CD4-positive, CD25-positive, alpha-beta regulatory T cell (primary cell): ENCODE results near the gene EEF1E1. TPM values are rescaled to one million over a fixed set of nuclear protein-coding genes. Genes with fewer than 3 reads are reported as not detected.

ENCODE experiments used
- ATAC-seq, 2 donors: fragments of 150-1000 bp; cut with Tn5 transposase; one replicate each; pipeline ENCODE4 v1.10.0; 2021; ENCODE audit warnings: low read depth in 2 of 2, moderate number of reproducible peaks in 2 of 2, moderate library complexity in 1 of 2
- DNase-seq, 3 donors: peaks; one replicate each; pipeline versions ENCODE4 v3.0.0 to v3.0.0-alpha.2; 2012 to 2022; ENCODE audit warnings: mixed read lengths in 1 of 3
- H3K27ac ChIP-seq: one replicate; pipeline ENCODE4 v1.7.0; 2013; ENCODE audit warnings: mild to moderate bottlenecking, low read length; ENCODE audit not compliant: insufficient read depth, poor library complexity, severe bottlenecking
- H3K27me3 ChIP-seq: one replicate; pipeline ENCODE4 v1.7.0; 2013; ENCODE audit warnings: low read length; ENCODE audit not compliant: control insufficient read depth, insufficient read depth
- H3K36me3 ChIP-seq: one replicate; pipeline ENCODE4 v1.7.0; 2013; ENCODE audit warnings: mild to moderate bottlenecking, low read length, moderate library complexity; ENCODE audit not compliant: control insufficient read depth, insufficient read depth
- H3K4me1 ChIP-seq: 2 replicates; pipeline ENCODE4 v1.7.0; 2013; ENCODE audit warnings: mild to moderate bottlenecking, low read length; ENCODE audit not compliant: insufficient read depth, control insufficient read depth, poor library complexity, severe bottlenecking
- H3K4me3 ChIP-seq: one replicate; pipeline ENCODE4 v1.7.0; 2013; ENCODE audit warnings: low read depth, mild to moderate bottlenecking, low read length, moderate library complexity
- H3K9me3 ChIP-seq, 2 experiments: 1 replicate in 1 of 2; 2 replicates in 1 of 2; pipeline ENCODE4 v1.7.0; 2013; ENCODE audit warnings: low read length in 2 of 2, mild to moderate bottlenecking in 1 of 2, moderate library complexity in 1 of 2; ENCODE audit not compliant: control insufficient read depth in 2 of 2
- H3K27ac Mint-ChIP-seq, 3 donors: one replicate each; pipeline ENCODE4 v1.8.0; 2020 to 2022; ENCODE audit warnings: mild to moderate bottlenecking in 3 of 3, mixed read lengths in 3 of 3, moderate library complexity in 2 of 3
- H3K27me3 Mint-ChIP-seq: one replicate; pipeline ENCODE4 v1.8.0; 2022; ENCODE audit warnings: mild to moderate bottlenecking, mixed read lengths
- H3K36me3 Mint-ChIP-seq: one replicate; pipeline ENCODE4 v1.8.0; 2020; ENCODE audit warnings: mixed read lengths
- H3K4me1 Mint-ChIP-seq, 4 donors: one replicate each; pipeline ENCODE4 v1.8.0; 2020 to 2022; ENCODE audit warnings: mixed read lengths in 4 of 4, mild to moderate bottlenecking in 1 of 4
- H3K4me3 Mint-ChIP-seq, 4 donors: one replicate each; pipeline ENCODE4 v1.8.0; 2020 to 2022; ENCODE audit warnings: mild to moderate bottlenecking in 4 of 4, mixed read lengths in 4 of 4, moderate library complexity in 3 of 4
- H3K9me3 Mint-ChIP-seq, 7 donors: one replicate each; pipeline ENCODE4 v1.8.0; 2020 to 2022; ENCODE audit warnings: mixed read lengths in 7 of 7, mild to moderate bottlenecking in 3 of 7, moderate library complexity in 2 of 7
- polyA plus RNA-seq, 4 donors: library from polyadenylated mRNA; unstranded; fragments of 300-500 nt; fragmentation: Illumina TruSeq; gene quantifications; one replicate each; pipeline ENCODE4 v1.2.3, GENCODE V29; 2021
- total RNA-seq: library from RNA; stranded (reverse); gene quantifications from one replicate; pipeline ENCODE4 v1.2.3, GENCODE V29; 2022

EEF1E1 gene
- total and polyA plus RNA-seq, 5 donors from 2014 or later, result 13.1 to 68.9 (median 59.1) TPM

DNA sequence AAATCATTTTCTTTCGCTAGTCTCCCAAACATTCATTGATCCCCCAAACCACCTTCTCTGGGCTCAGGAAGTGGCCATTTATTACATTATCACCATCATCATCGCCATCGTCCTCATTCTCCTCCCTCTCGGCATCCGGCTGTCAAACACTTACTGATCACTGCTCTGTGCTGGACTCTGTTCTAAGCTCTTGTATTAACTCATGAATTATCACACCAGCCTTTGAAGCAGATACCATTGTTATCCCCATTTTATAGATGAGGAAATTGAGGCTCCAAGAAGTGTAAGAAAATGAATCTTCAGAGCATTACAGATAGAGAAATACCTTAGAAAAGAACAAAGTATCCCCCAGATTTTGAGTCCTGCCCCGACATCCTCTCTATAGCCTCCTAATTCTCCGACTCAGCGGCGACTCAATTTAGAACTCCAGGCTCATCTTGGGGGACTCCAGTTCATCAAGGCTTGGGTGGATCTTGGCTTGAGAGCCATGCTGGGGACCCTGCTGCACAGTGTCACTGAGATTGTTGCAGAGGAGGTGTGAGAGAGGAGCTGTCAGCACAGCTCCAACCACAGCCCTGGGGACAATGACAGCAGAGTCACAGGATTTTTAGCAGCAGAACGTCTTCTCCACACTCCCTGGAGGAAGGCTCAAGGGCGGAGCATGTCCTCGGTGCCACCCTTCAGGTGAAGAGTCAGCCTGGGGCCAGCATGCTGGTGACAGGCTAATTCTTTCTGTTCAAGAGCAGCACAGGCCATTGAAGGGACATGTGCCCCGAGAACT lies 6.6 kb upstream of the EEF1E1 start:
- H3K4me1 Mint-ChIP-seq, result no peaks in the 10 kb centered on the region
- Histone ChIP-seq H3K27ac (no peak overlapping the region), H3K27me3 (peaks cover 15% of the 10 kb centered on the region), H3K9me3 (no peaks in the 10 kb centered on the region), H3K36me3 (no peaks in the 10 kb centered on the region), H3K4me1 (no peaks in the 10 kb centered on the region), H3K4me3 (no peak overlapping the region)
- ATAC-seq (no peak), DNase-seq (no peak)
- no peaks in the 10 kb centered on the region for H3K36me3 Mint-ChIP-seq
- H3K9me3 Mint-ChIP-seq, result peaks cover 0 to 3% (median 0%) of the 10 kb centered on the region in 7 donors
- H3K27me3 Mint-ChIP-seq, result peaks cover 17% of the 10 kb centered on the region
- H3K27ac Mint-ChIP-seq, result no peak overlapping the region
- no peak overlapping the region for H3K4me3 Mint-ChIP-seq

DNA sequence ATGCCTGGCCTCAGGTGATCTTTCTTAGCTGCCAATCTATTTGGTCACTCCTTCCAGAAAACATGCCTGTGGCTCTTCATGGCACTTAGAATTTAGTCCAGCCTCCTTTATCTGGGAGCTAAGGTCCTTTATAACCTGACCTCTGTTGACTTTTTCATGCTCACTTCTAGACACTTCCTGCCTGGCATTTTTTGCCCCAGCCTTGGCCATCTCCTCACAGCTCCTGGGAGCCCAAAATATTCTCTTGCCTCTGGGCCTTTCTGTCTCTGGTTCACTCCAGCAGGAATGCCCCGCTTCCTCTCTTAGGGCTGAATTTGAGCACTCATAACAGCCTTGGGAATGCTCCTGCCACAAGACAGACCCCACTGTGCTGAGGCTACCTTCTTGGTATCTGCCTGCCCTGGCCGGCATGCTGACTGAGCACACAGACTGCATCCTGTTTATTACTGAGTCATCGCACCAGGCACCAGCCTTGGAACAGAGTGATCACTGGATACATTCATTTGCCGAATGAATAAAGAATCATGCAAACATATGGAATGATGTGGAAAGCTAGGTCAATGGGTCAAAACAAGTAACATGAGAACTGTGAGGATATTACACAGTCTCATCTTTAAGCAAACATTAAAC lies 5.8 kb upstream of the EEF1E1 start:
- H3K4me3 Mint-ChIP-seq, result no peak overlapping the region
- H3K27ac ChIP-seq, result no peak overlapping the region
- no peaks in the 10 kb centered on the region for H3K36me3 Mint-ChIP-seq
- H3K4me3 ChIP-seq, result no peak overlapping the region
- H3K36me3 ChIP-seq, result no peaks in the 10 kb centered on the region
- H3K27me3 ChIP-seq, result peaks cover 15% of the 10 kb centered on the region
- no peaks in the 10 kb centered on the region for H3K4me1 ChIP-seq
- no peaks in the 10 kb centered on the region for H3K9me3 ChIP-seq
- H3K27ac Mint-ChIP-seq, result no peak overlapping the region
- no peak for ATAC-seq
- DNase-seq, result no peak
- peaks cover 17% of the 10 kb centered on the region for H3K27me3 Mint-ChIP-seq
- no peaks in the 10 kb centered on the region for H3K4me1 Mint-ChIP-seq
- peaks cover 0 to 3% (median 0%) of the 10 kb centered on the region in 7 donors for H3K9me3 Mint-ChIP-seq

DNA sequence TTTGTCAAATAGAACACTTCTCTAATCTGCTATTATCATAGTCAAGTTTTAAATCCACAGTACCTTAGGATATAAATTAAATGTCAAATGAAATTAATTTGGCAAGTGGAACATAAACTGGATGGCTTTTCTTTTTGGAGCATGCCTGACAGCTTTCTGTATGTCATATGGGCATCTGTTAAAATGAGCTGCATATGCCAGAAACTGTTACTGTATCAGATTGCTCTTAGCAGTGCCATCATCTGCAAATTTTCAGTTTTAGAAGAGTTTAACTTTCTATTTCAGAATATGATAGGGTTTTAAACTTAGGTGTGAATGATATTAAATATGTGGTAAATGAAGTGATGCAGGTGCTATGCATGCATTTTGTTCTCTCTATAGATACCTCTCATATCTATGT lies 3.4 kb upstream of the EEF1E1 start:
- no peaks in the 10 kb centered on the region for H3K36me3 Mint-ChIP-seq
- peaks cover 24% of the 10 kb centered on the region for H3K27me3 Mint-ChIP-seq
- peaks cover 9% of the 10 kb centered on the region for H3K4me1 ChIP-seq
- ATAC-seq, result no peak
- no peak overlapping the region for H3K4me3 ChIP-seq
- H3K4me1 Mint-ChIP-seq, result peaks cover 8 to 20% (median 14%) of the 10 kb centered on the region in 4 donors
- H3K9me3 Mint-ChIP-seq, result peaks cover 0 to 3% (median 0%) of the 10 kb centered on the region in 7 donors
- no peak overlapping the region for H3K27ac Mint-ChIP-seq
- no peaks in the 10 kb centered on the region for H3K9me3 ChIP-seq
- H3K27me3 ChIP-seq, result peaks cover 9% of the 10 kb centered on the region
- DNase-seq, result no peak
- no peak overlapping the region for H3K27ac ChIP-seq
- H3K4me3 Mint-ChIP-seq, result no peak overlapping the region
- no peaks in the 10 kb centered on the region for H3K36me3 ChIP-seq

DNA sequence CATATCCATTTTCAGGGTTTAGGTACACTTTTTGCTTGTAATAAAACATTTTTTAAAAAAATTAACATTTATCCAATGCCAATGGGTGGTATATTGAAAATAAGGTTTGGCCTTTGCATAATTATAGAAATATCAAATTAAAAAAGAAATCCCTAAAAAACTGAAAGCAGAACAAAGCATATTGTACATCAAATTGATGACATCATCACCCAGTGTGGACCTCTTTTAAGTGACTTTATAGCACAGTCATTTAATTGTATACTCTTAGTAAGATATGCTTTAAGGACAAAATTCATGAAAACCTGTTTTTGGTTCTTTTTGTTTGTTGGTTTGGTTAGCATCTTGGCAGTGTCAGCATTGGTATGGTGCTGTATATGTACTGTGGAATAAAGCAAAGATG lies 1.4 kb upstream of the EEF1E1 start:
- peaks cover 19% of the 10 kb centered on the region for H3K27me3 Mint-ChIP-seq
- no peaks in the 10 kb centered on the region for H3K36me3 ChIP-seq
- DNase-seq (no peak), ATAC-seq (no peak)
- H3K27ac ChIP-seq, result no peak overlapping the region
- no peak overlapping the region for H3K4me3 ChIP-seq
- peak overlapping the region in 1 of 4 donors; percentile 27 for H3K4me3 Mint-ChIP-seq
- H3K27ac Mint-ChIP-seq, result no peak overlapping the region
- no peaks in the 10 kb centered on the region for H3K36me3 Mint-ChIP-seq
- no peaks in the 10 kb centered on the region for H3K9me3 ChIP-seq
- H3K27me3 ChIP-seq, result peaks cover 9% of the 10 kb centered on the region
- peaks cover 15 to 36% (median 22%) of the 10 kb centered on the region in 4 donors for H3K4me1 Mint-ChIP-seq
- peaks cover 9% of the 10 kb centered on the region for H3K4me1 ChIP-seq
- H3K9me3 Mint-ChIP-seq, result peaks cover 0 to 3% (median 0%) of the 10 kb centered on the region in 7 donors

DNA sequence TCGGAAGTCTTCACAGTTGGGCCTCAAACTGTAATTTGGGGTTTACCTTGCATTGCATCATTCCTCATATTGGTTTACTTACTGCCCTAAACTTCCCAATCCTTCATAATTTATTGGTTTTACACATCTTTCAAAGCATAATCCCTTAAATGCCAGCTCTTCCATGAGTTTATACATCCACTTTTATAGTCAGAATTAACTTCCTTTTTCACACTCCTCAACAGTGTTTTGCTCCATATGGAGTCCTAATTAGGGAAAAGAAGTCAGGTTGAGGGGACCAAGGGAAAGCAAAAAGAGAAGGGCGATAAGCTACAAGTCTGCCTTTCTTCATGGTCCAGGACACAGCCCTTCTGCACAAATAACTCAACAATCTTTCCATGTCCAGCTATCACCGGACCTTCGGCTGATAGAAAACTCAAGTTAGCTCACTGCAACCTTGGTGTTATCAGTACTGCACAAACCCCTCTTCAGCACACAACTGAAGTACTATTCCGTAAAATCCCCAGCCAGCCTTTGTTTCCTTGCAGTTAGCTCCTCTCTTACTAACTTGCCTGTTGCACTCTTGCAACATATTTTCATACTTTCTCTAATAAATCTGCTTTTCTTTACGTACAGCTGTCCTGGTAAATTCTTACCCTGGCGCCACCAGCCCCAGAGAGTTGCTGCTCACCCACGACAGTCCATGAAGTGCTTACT lies 2.0 kb downstream of the EEF1E1 start:
- peak overlapping the region in 2 of 4 donors; percentile 26 to 73 for H3K4me3 Mint-ChIP-seq
- ATAC-seq, result no peak
- peaks cover 24 to 43% (median 25%) of the 10 kb centered on the region in 4 donors for H3K4me1 Mint-ChIP-seq
- H3K36me3 Mint-ChIP-seq, result peaks cover 11% of the 10 kb centered on the region
- Histone ChIP-seq H3K4me1 (peaks cover 9% of the 10 kb centered on the region), H3K4me3 (no peak overlapping the region), H3K27ac (no peak overlapping the region), H3K9me3 (no peaks in the 10 kb centered on the region), H3K27me3 (no peaks in the 10 kb centered on the region), H3K36me3 (peaks cover 19% of the 10 kb centered on the region)
- H3K27ac Mint-ChIP-seq, result no peak overlapping the region
- no peaks in the 10 kb centered on the region for H3K9me3 Mint-ChIP-seq
- no peak for DNase-seq
- H3K27me3 Mint-ChIP-seq, result peaks cover 9% of the 10 kb centered on the region

DNA sequence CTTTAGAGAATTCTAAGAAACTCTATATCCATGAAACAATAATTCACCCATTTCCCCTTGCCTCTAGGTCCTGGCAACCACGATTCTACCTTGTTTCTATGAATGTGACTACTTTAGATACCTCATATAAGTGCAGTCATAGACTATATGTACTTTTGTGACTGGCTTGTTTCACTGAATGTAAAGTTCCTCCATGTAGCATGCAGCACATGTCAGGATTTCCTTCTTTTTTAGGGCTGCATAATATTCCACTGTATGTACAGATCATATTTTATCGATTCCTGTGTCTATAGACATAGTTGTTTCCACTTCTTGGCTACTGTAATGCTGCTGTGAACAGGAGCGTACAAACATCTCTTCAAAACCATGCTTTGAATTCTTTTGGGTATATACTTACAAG lies 11.7 kb downstream of the EEF1E1 start:
- Histone ChIP-seq H3K4me1 (no peaks in the 10 kb centered on the region), H3K27ac (no peak overlapping the region), H3K4me3 (no peak overlapping the region), H3K36me3 (peaks cover 80% of the 10 kb centered on the region), H3K27me3 (no peaks in the 10 kb centered on the region), H3K9me3 (peaks cover 0 to 2% of the 10 kb centered on the region in 2 experiments)
- no peaks in the 10 kb centered on the region for H3K27me3 Mint-ChIP-seq
- H3K27ac Mint-ChIP-seq, result no peak overlapping the region
- peaks cover 4 to 16% (median 7%) of the 10 kb centered on the region in 4 donors for H3K4me1 Mint-ChIP-seq
- H3K4me3 Mint-ChIP-seq, result no peak overlapping the region
- peaks cover 70% of the 10 kb centered on the region for H3K36me3 Mint-ChIP-seq
- ATAC-seq (no peak), DNase-seq (no peak)
- H3K9me3 Mint-ChIP-seq, result peaks cover 0 to 7% (median 0%) of the 10 kb centered on the region in 7 donors

DNA sequence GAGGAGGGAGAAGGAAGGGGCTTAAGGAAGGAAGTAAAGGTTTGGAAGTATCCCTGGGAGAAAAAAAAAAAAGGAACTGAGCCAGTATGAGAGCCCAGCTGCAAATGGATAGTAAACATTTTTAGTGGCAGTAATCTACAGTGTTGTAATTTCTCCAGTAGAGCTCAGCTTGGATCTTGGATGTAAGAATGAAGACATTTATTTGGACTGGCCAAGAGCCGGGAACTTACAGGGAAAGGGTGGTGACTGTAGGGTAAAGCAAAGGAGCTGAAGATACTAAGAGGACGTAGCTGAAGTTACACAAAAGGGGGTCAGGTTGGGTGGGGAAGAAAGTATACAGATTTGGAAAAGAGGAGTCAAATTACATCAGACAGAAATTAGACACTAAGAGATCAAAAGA lies 13.5 kb downstream of the EEF1E1 start:
- Mint-ChIP-seq H3K4me1 (peaks cover 4 to 16% (median 8%) of the 10 kb centered on the region in 4 donors), H3K36me3 (peaks cover 62% of the 10 kb centered on the region), H3K27ac (no peak overlapping the region), H3K4me3 (no peak overlapping the region), H3K9me3 (peaks cover 0 to 7% (median 0%) of the 10 kb centered on the region in 7 donors), H3K27me3 (no peaks in the 10 kb centered on the region)
- H3K27ac ChIP-seq, result no peak overlapping the region
- H3K27me3 ChIP-seq, result no peaks in the 10 kb centered on the region
- H3K36me3 ChIP-seq, result peaks cover 63% of the 10 kb centered on the region
- H3K9me3 ChIP-seq, result peaks cover 0 to 2% of the 10 kb centered on the region in 2 experiments
- DNase-seq (no peak), ATAC-seq (no peak)
- no peak overlapping the region for H3K4me3 ChIP-seq
- H3K4me1 ChIP-seq, result no peaks in the 10 kb centered on the region
